Erythroblast (primary cell): ENCODE measurements around the gene SRGAP2C.
"Not testable (repeated sequence)": the region's sequence is repeated elsewhere in the genome, so short reads cannot be mapped to it uniquely, and the experiment has no call there.

Source experiments
- GATA1 ChIP-seq: IDR thresholded peaks from 2 replicates; pipeline ENCODE4 v1.6.1; 2011; ENCODE audit warnings: low read depth, mild to moderate bottlenecking, control low read depth, low read length, moderate library complexity
- POLR2A ChIP-seq: IDR thresholded peaks from 2 replicates; pipeline ENCODE4 v1.6.1; 2011; ENCODE audit warnings: mild to moderate bottlenecking, low read length

DNA sequence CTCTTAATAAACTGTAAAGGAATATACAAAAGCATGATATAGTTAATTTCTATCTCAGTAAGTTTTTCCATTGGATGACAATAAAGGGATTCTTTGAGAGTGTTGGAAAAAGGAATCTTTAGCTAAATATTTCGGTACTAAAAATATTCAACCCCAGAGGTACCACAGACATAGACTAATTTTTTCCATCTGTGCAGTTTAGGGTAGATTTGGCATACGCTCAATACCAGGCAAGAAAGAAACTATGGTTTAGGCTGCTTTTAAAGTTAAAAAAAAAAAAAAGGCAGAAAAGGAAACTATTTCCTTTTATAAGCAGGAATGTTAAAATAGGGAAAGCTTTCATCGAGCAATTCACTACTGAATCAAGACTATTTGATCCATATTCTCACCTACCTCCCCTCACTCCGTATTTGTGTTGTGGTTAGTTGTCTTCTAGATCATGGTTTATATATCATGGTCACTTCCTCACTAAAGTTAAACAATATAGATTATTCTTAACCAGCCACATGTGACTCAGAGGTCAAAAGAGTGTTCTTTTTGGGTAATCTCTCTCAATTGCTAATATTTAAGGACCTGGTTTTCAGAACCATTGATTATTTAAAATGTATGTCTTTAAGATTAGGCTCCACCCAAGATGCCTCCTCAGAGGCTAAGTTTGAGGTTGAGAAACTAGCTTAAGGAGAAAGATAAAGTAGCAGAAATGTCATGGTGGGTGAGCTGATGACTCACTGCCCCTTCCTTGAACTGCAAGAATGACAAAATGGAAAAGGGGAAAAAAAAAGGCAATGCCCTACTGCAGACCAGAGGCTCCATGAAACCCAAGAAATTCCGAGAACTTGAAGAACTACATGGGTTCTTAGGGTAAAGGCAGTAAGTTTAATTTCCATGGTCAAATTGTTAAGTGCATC lies 20.7 kb upstream of the SRGAP2C start:
- TF ChIP-seq POLR2A, GATA1: not testable (repeated sequence)
